Thymus (tissue), 11 donors: Measurements from ENCODE around the gene STARD5. TPM values are rescaled to one million over a fixed set of nuclear protein-coding genes. Genes with fewer than 3 reads are reported as not detected.

Experiments
- DNase-seq, 9 donors: peaks; one replicate each; pipeline ENCODE4 v3.0.0-alpha.2; 2013; ENCODE audit warnings: low spot score in 9 of 9, low read depth in 6 of 9, missing footprints in 1 of 9
- H3K27ac ChIP-seq, 2 donors: one replicate each; pipeline ENCODE4 v1.5.1; 2013; ENCODE audit warnings: control low read depth in 1 of 2, low read depth in 1 of 2, low read length in 1 of 2, mild to moderate bottlenecking in 1 of 2, moderate library complexity in 1 of 2
- H3K27me3 ChIP-seq, 2 donors: one replicate each; pipeline ENCODE4 v1.5.1; 2013; ENCODE audit warnings: low read length in 1 of 2; ENCODE audit not compliant: control insufficient read depth in 2 of 2, insufficient read depth in 1 of 2
- H3K36me3 ChIP-seq, 2 donors: one replicate each; pipeline ENCODE4 v1.5.1; 2013; ENCODE audit warnings: low read length in 1 of 2, mild to moderate bottlenecking in 1 of 2, moderate library complexity in 1 of 2; ENCODE audit not compliant: control insufficient read depth in 2 of 2, insufficient read depth in 2 of 2
- H3K4me1 ChIP-seq, 2 donors: one replicate each; pipeline ENCODE4 v1.5.1; 2013; ENCODE audit warnings: low read length in 2 of 2; ENCODE audit not compliant: control insufficient read depth in 2 of 2, insufficient read depth in 2 of 2
- H3K4me3 ChIP-seq, 2 donors: one replicate each; pipeline ENCODE4 v1.5.1; 2013; ENCODE audit warnings: low read length in 2 of 2, control low read depth in 1 of 2, mild to moderate bottlenecking in 1 of 2
- H3K9me3 ChIP-seq, 2 donors: one replicate each; pipeline ENCODE4 v1.5.1; 2013; ENCODE audit warnings: low read length in 1 of 2, mild to moderate bottlenecking in 1 of 2; ENCODE audit not compliant: control insufficient read depth in 2 of 2, insufficient read depth in 1 of 2
- WGBS: extraction: QIAGEN DNeasy Blood & Tissue Kit; methylation state at CpG from one replicate; pipeline ENCODE4 v1.1.7; 2013; 5-methylcytosine and 5-hydroxymethylcytosine counted together
- polyA plus RNA-seq: library from polyadenylated mRNA; stranded (reverse); fragments of 200-250 nt; gene quantifications from one replicate; pipeline ENCODE4 v1.2.3, GENCODE V29; 2013
- total RNA-seq: library from RNA; stranded (reverse); fragments of 120-200 nt; gene quantifications from one replicate; pipeline ENCODE4 v1.2.4, GENCODE V29; 2013
- donor health status: healthy.

STARD5 gene
- total and polyA plus RNA-seq, 2 donors: 3.6 to 12.0 TPM

DNA sequence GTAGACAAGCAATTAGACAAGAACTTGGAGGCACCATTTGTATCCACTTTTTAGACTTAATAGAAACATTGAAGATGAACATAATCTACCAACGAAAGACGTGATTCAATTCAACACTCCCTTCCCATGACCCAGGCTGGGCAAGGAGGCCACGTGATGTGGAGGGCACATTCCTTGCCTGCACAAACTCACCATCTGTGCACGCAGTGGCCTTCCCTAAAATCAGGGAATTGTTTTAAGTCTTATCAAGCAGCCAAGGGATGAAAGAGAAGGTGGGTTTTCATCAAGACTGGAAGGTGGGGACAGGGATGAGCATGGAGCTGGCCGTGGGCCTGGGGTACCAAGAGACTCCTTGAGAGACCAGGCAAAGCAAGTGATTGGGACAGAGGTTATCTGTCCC is 13.5 kb downstream of the STARD5 start:
- H3K27me3 ChIP-seq: no peaks in the 10 kb centered on the region
- peaks cover 2 to 16% of the 10 kb centered on the region in 2 donors for H3K4me1 ChIP-seq
- peak overlapping the region in 1 of 2 donors; percentile 36 for H3K27ac ChIP-seq
- WGBS: 98% methylated on average over 5 of the region's 5 CpGs
- peaks cover 77 to 86% of the 10 kb centered on the region in 2 donors for H3K36me3 ChIP-seq
- H3K9me3 ChIP-seq: peaks cover 0 to 7% of the 10 kb centered on the region in 2 donors
- H3K4me3 ChIP-seq: no peak overlapping the region
- DNase-seq: no peak

DNA sequence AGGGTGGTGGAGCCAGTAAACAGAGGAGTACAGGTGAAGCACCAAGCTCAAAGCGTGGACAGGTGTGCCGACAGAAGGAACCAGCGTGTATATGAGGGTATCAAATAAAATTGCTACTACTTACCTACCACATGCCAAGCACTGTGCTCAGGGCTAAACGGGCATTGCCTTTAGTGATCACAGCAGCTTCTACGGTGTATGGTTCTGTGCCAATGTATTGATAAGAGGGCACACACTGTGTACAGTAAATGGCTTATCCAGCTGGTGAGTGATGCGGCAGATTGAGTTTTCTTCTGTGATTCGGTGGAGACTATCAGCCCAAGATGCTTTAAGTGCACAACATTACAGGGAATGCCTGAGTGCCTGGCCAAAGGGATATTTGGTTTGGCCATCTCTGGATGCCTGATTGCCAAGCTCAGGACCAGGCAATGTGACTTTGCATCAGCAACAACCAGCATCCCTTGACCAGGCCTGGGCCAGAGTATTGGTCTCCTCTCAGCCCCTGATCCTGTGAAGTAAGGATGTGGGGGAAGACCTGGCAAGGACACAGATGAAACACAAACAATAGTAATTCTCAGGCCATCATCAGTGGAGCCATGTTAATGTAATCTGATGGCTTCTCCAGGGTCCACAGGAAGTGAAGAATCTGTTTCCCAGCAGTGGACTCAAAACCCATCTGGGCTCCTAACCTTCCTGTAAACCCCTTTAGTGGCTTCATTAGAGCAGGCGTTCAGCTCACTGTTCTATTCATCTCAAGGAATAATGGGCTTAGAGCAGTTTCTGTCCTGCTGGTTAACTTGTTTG is 14.1 kb downstream of the STARD5 start:
- Histone ChIP-seq H3K27me3 (no peaks in the 10 kb centered on the region), H3K27ac (no peak overlapping the region), H3K9me3 (peaks cover 0 to 7% of the 10 kb centered on the region in 2 donors), H3K36me3 (peaks cover 81 to 93% of the 10 kb centered on the region in 2 donors), H3K4me1 (peaks cover 2 to 16% of the 10 kb centered on the region in 2 donors), H3K4me3 (no peak overlapping the region)
- no peak for DNase-seq
- 97% methylated on average over 8 of the region's 8 CpGs for WGBS

DNA sequence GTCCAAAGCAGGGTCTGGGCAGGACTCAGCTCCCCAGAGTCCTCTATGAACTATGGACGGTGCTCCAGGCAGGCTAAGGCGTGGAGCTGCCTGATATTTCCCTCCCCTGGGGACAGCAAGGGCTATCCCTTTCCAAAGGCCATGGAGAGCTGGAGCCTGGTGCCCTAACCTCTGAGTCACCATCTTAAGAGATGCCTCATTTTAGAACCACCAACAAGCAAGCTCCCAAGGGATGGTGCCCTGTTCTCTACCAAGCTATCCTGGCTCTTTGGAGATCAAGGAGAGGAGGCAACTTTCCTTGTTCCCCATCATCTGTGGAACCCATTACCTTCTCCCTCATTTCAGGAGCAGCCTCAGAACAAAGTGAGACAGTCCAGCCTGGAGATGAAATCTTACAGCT is 15.7 kb downstream of the STARD5 start:
- peaks cover 84 to 100% of the 10 kb centered on the region in 2 donors for H3K36me3 ChIP-seq

DNA sequence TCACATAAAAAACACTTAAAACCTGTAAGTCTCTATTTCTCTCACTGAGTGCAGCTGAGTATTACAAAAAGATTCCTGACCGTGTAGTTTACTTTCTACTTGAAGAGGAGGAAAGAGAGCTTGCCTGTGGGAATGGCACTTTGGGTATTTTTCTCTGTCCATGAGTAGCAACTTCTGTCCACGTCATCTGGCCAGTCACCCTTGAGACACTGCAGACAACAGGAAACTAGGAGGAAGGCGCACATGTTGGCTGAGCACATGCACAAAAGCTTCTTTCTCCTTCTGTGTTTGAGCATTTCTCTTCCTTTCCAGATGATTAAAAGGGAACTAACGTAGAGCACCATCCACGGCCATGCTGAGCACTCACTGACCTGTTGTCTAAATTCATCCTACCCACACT is 19.7 kb downstream of the STARD5 start:
- no peak for DNase-seq
- Histone ChIP-seq H3K4me3 (no peak overlapping the region), H3K27me3 (no peaks in the 10 kb centered on the region), H3K27ac (peak overlapping the region in 1 of 2 donors; percentile 23), H3K4me1 (peaks cover 28 to 45% of the 10 kb centered on the region in 2 donors), H3K9me3 (no peaks in the 10 kb centered on the region), H3K36me3 (peaks cover 97 to 100% of the 10 kb centered on the region in 2 donors)
- 80% methylated on average over 5 of the region's 5 CpGs for WGBS

More for the DNA sequence above, 15.7 kb downstream of the STARD5 start:
- Histone ChIP-seq H3K4me3 (no peak overlapping the region), H3K9me3 (peaks cover 0 to 6% of the 10 kb centered on the region in 2 donors), H3K27ac (no peak overlapping the region), H3K4me1 (peaks cover 7 to 22% of the 10 kb centered on the region in 2 donors), H3K27me3 (no peaks in the 10 kb centered on the region)
- 95% methylated on average over 2 of the region's 2 CpGs for WGBS
- no peak for DNase-seq

DNA sequence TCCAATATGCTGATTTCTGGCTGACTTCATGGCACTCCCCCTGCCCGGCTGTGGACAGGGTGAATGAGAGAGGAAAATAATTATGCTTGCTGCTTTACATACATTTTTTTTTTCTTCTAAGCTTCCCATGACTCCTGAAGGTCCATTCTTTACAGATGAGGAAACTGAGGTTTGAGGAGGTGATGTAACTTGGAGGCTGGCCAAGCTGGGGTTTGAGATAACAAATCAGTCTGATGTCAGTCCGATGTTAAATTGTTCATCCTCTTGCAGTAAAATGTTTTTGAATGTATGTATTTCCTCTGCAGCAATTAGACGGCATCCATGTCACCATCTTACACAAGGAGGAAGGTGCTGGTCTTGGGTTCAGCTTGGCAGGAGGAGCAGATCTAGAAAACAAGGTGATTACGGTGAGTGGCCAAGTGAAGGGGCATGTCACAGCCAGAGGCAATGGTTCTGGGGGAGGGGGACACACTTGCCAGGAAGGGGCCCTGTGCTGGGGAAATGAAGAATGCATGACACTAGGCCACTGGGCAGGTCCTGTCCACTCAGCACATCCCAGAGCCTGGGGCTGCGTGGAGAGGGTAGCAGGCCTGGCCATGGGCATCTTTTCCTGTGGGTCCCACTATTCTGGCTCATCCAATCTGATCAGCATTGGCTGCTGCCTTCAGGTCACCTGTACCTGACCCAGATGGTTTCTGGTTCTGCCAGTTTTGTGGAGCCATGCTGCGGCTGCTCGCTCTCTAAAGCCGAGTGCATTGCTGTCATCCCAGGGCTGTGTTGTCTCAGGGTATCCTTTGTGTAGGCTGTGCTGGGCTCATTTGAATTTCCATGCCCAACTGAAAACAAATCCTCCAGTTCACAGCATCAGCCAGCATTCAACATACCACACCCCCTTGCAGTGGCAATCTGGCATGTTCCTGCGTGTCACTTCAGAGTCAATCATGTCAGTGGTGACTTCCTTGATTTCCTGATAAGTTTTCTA is 20.4 kb downstream of the STARD5 start:
- Histone ChIP-seq H3K27ac (peak overlapping the region; percentile 50 to 78), H3K4me3 (peak overlapping the region in 1 of 2 donors; percentile 17), H3K4me1 (peaks cover 30 to 52% of the 10 kb centered on the region in 2 donors), H3K9me3 (no peaks in the 10 kb centered on the region), H3K27me3 (no peaks in the 10 kb centered on the region), H3K36me3 (peaks cover 91 to 98% of the 10 kb centered on the region in 2 donors)
- 77% methylated on average over 9 of the region's 9 CpGs for WGBS
- peak in 1 of 9 donors; percentile 40 for DNase-seq

DNA sequence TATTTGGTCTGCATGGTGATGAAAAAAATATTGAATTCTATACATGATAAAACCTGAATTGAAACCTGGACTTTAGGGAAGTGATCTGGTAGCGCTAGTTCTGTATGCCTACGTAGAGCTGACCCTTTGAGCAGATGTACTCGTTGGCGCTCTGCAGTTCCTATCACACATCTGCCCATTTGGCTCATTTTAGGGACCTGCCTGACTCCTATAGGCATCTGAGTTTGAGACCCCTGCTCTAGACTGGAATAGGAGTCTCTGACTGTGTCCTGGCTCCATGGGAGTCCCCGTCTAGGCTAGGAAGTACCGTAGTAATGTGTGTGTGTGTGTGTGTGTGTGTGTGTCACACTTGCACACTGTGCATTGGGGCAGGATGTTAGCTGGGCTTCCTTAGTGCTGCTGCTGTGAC is 21.2 kb downstream of the STARD5 start:
- 80% methylated on average over 6 of the region's 6 CpGs for WGBS
- Histone ChIP-seq H3K9me3 (no peaks in the 10 kb centered on the region), H3K4me3 (peak overlapping the region; percentile 9 to 17), H3K4me1 (peaks cover 30 to 60% of the 10 kb centered on the region in 2 donors), H3K27me3 (no peaks in the 10 kb centered on the region), H3K27ac (peak overlapping the region; percentile 50 to 74), H3K36me3 (peaks cover 84 to 94% of the 10 kb centered on the region in 2 donors)
- DNase-seq: peak in 1 of 9 donors; percentile 34

DNA sequence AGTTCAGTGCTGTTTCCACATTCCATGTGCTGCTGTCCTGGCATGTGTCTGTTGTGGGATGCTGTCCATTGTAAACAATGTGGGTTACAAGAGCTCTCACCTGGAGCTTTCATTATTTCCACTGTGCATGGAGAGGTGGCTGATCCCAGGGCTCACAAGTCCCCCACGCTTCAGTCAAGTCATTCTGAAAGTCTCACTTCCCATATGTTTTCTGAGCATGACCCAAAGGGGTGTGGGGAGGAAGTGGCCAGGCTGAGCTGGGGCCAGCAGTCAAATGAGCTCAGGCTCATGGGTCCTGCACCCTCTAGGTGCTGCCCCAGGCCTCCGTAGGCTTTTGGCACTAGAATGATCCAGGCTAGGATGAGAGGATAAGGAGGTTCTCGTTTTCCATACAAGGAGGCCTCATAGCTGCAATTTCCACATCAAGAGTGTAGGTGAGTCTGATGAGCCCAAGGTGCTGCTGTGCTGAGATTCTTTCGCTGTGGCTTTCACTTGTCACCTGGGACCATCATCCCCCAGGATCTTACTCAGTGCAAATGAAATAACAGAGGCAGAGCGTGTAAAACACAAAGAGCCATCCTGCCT is 22.0 kb downstream of the STARD5 start:
- H3K27me3 ChIP-seq: no peaks in the 10 kb centered on the region
- 83% methylated on average over 5 of the region's 5 CpGs for WGBS
- H3K36me3 ChIP-seq: peaks cover 76 to 86% of the 10 kb centered on the region in 2 donors
- H3K27ac ChIP-seq: peak overlapping the region; percentile 50 to 76
- no peaks in the 10 kb centered on the region for H3K9me3 ChIP-seq
- peak overlapping the region; percentile 17 to 93 for H3K4me3 ChIP-seq
- H3K4me1 ChIP-seq: peaks cover 30 to 60% of the 10 kb centered on the region in 2 donors
- DNase-seq: peak in 1 of 9 donors; percentile 41

DNA sequence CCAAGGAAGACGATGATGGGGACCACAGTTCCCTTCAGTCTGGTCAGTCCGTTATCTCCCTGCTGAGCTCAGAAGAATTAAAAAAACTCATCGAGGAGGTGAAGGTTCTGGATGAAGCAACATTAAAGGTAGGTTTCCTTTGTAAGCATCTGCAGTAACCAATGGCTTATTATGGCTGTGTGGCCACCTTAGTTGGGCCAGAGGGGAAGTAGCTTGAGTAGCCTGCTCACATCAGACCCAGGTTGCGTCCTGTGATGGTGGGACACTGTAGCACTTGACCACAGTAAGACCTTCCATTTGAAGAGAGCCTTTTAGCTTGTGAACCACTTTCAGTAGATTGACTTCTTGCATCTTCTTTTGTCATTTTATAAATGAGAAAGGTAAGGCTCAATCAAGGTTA is 22.6 kb downstream of the STARD5 start:
- DNase-seq: no peak
- 88% methylated on average over 4 of the region's 4 CpGs for WGBS
- Histone ChIP-seq H3K27ac (peak overlapping the region; percentile 27 to 52), H3K36me3 (peaks cover 70 to 81% of the 10 kb centered on the region in 2 donors), H3K4me3 (peak overlapping the region; percentile 87 to 93), H3K4me1 (peaks cover 30 to 62% of the 10 kb centered on the region in 2 donors), H3K9me3 (no peaks in the 10 kb centered on the region), H3K27me3 (no peaks in the 10 kb centered on the region)
